ENCODE results near the gene LRRC3.
A peak's percentile ranks its signal among the peaks of the same experiment; 100 is the strongest.

Gene LRRC3

GRCh38 chr21:44510109-44510507, 54.8 kb downstream of the LRRC3 start:
- DNase-seq (ENCODE audit: low read depth in 2 of 3, low spot score in 2 of 3), result no peak

GRCh38 chr21:44510508-44511218, 55.4 kb downstream of the LRRC3 start:
- peak; percentile 46 to 70 (median 63) for DNase-seq (ENCODE audit: low read depth in 2 of 3, low spot score in 2 of 3)

DNA sequence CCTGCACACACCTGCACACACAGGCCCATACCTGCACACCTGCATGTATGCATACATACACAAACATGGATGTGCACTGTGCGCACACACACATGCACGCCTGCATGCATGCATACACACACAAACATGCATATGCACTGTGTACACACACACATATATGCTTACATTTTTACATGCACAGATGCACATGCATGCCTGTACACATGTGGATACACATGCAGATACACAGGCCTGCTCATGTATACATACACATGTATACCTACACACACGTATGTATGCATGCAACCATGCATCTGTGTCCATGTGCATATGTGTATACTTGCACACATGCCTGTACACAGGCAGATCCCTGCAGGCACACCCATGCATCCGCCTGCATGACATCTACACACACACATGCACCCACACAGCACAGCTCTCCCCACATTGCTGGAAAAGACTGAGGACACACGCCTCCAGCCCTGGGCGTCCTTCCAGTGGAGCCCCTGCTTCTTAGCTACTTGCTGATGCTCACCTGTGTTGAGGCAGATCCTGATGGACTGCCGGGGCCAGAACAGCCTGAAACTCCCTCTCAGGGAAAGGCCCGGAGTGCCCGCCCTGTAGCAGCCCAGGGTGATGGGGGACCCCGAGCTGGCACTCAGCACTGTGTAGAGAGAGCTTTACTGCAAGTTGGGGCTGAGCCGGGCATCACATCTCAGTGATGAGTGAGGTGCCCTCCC, 56.1 kb downstream of the LRRC3 start:
- no peak for DNase-seq (ENCODE audit: low read depth in 2 of 3, low spot score in 2 of 3)

Data from activated CD8-positive, alpha-beta memory T cell treated with anti-CD3 and anti-CD28 coated beads for 48 hours (primary cell).